Hepatocyte (in vitro differentiated cells): ENCODE measurements around the gene TUBAL3.

Experiments
- CTCF ChIP-seq: fragments of 200-600 bp; sonication (generic); IDR thresholded peaks from 2 replicates; pipeline ENCODE4 v1.5.1; 2016; ENCODE audit warnings: antibody characterized with exemption, mild to moderate bottlenecking; ENCODE audit not compliant: poor library complexity
- EZH2 ChIP-seq: fragments of 200-600 bp; sonication (generic); IDR thresholded peaks from 2 replicates; pipeline ENCODE4 v1.6.1; 2016; ENCODE audit warnings: antibody characterized with exemption, mild to moderate bottlenecking, borderline replicate concordance
- EZH2phosphoT487 ChIP-seq: fragments of 200-600 bp; sonication (generic); IDR thresholded peaks from one replicate; pipeline ENCODE4 v1.6.1; 2018; ENCODE audit warnings: antibody characterized with exemption, mild to moderate bottlenecking, low read depth, moderate library complexity; ENCODE audit not compliant: unreplicated experiment, severe bottlenecking

- TF ChIP-seq CTCF, result no peak
- TF ChIP-seq EZH2, result no peak
- TF ChIP-seq EZH2phosphoT487, result no peak
These were observed 30.6 kb downstream of the TUBAL3 start for GRCh38 chr10:5373891-5374611.
